GM12878 (cell line): ENCODE measurements around the gene DUS3L. TPM values are rescaled to one million over a fixed set of nuclear protein-coding genes. Genes with fewer than 3 reads are reported as not detected.

Source experiments
- ATF2 ChIP-seq: IDR thresholded peaks from 2 replicates; pipeline ENCODE4 v1.6.1; 2012; ENCODE audit warnings: low read length, inconsistent platforms
- BCL3 ChIP-seq: IDR thresholded peaks from 2 replicates; pipeline ENCODE4 v1.6.1; 2011; ENCODE audit warnings: borderline replicate concordance, low read depth, mild to moderate bottlenecking, moderate library complexity, low read length; ENCODE audit not compliant: insufficient read depth, poor library complexity, severe bottlenecking
- BCLAF1 ChIP-seq: fragments of 450-650 bp; IDR thresholded peaks from 2 replicates; pipeline ENCODE4 v1.6.1; 2017; ENCODE audit warnings: antibody characterized with exemption, mild to moderate bottlenecking, moderate library complexity
- CBFB ChIP-seq: IDR thresholded peaks from 2 replicates; pipeline ENCODE4 v1.6.1; 2016; ENCODE audit warnings: antibody characterized with exemption, low read depth
- E2F4 ChIP-seq: IDR thresholded peaks from 2 replicates; pipeline ENCODE4 v1.6.1; 2012; ENCODE audit warnings: low read depth, low read length, improper control_type of control experiment
- GABPA ChIP-seq: IDR thresholded peaks from 2 replicates; pipeline ENCODE4 v1.6.1; 2014; ENCODE audit warnings: antibody characterized with exemption, low read depth, mild to moderate bottlenecking, inconsistent platforms
- HCFC1 ChIP-seq: fragments of 150-350 bp; IDR thresholded peaks from 2 replicates; pipeline ENCODE4 v1.6.1; 2014; ENCODE audit warnings: low read length
- JUND ChIP-seq: IDR thresholded peaks from 2 replicates; pipeline ENCODE4 v1.6.1; 2012; ENCODE audit warnings: low read depth, mild to moderate bottlenecking, low read length, improper control_type of control experiment, moderate library complexity
- KAT2A ChIP-seq: conservative IDR thresholded peaks from 2 replicates; pipeline ENCODE4 v1.6.1; 2011; ENCODE audit warnings: low read depth, low read length; ENCODE audit not compliant: control insufficient read depth
- NFXL1 ChIP-seq: fragments of 450-650 bp; IDR thresholded peaks from 2 replicates; pipeline ENCODE4 v1.6.1; 2017; ENCODE audit warnings: antibody characterized with exemption, mild to moderate bottlenecking, borderline replicate concordance
- PML ChIP-seq: IDR thresholded peaks from 2 replicates; pipeline ENCODE4 v1.6.1; 2012; ENCODE audit warnings: low read length, inconsistent platforms
- RAD21 ChIP-seq: IDR thresholded peaks from 2 replicates; pipeline ENCODE4 v1.6.1; 2011; ENCODE audit warnings: mild to moderate bottlenecking, low read depth, low read length, moderate library complexity; ENCODE audit not compliant: insufficient read depth
- RELA ChIP-seq: fragments of 450-650 bp; IDR thresholded peaks from 2 replicates; pipeline ENCODE4 v1.8.0; 2014; ENCODE audit warnings: borderline replicate concordance; ENCODE audit not compliant: partially characterized antibody
- RUNX3 ChIP-seq: IDR thresholded peaks from 2 replicates; pipeline ENCODE4 v1.6.1; 2012; ENCODE audit warnings: low read length, inconsistent platforms
- WRNIP1 ChIP-seq: IDR thresholded peaks from 2 replicates; pipeline ENCODE4 v1.6.1; 2011; ENCODE audit warnings: low read depth, low read length, improper control_type of control experiment, borderline replicate concordance
- ZSCAN29 ChIP-seq: fragments of 450-650 bp; IDR thresholded peaks from 2 replicates; pipeline ENCODE4 v1.6.1; 2017; ENCODE audit warnings: mild to moderate bottlenecking, moderate library complexity
- polyA plus RNA-seq, 11 experiments: library from polyadenylated mRNA; depleted of rRNA in 4 of 11; unstranded in 6 of 11; stranded (reverse) in 5 of 11; fragments of >200 nt; fragmentation: Nextera tagmentation in 4 of 11; fragmentation: Illumina TruSeq in 1 of 11; extraction: Ambion mirVana in 4 of 11; extraction: Trizol in 1 of 11; gene quantifications; 1 replicate in 1 of 11; 2 replicates in 10 of 11; pipeline versions ENCODE4 v1.2.1 to v1.2.3, GENCODE V29; 2011 to 2016; ENCODE audit warnings: inconsistent platforms in 2 of 11, missing spikeins in 2 of 11, low read depth in 1 of 11
- total RNA-seq, 4 experiments: library from RNA; depleted of rRNA in 3 of 4; stranded (reverse); fragments of >200 nt in 3 of 4; fragmentation: Illumina TruSeq in 1 of 4; extraction: Trizol in 1 of 4; gene quantifications; 2 replicates each; pipeline versions ENCODE4 v1.2.1 to v1.2.3, GENCODE V29; 2013 to 2021
- TF ChIP-seq, protein P1 (sequence below): fragments of 450-650 bp; IDR thresholded peaks from 2 replicates; pipeline ENCODE4 v1.6.1; 2016; ENCODE audit warnings: mild to moderate bottlenecking, moderate library complexity, borderline replicate concordance

Gene DUS3L
- total and polyA plus RNA-seq, 10 of the 15 experiments (the other 5 are each of a cell fraction or from before 2014, with no cell fraction given) = 0.64 to 47.6 (median 31.1) TPM

DNA sequence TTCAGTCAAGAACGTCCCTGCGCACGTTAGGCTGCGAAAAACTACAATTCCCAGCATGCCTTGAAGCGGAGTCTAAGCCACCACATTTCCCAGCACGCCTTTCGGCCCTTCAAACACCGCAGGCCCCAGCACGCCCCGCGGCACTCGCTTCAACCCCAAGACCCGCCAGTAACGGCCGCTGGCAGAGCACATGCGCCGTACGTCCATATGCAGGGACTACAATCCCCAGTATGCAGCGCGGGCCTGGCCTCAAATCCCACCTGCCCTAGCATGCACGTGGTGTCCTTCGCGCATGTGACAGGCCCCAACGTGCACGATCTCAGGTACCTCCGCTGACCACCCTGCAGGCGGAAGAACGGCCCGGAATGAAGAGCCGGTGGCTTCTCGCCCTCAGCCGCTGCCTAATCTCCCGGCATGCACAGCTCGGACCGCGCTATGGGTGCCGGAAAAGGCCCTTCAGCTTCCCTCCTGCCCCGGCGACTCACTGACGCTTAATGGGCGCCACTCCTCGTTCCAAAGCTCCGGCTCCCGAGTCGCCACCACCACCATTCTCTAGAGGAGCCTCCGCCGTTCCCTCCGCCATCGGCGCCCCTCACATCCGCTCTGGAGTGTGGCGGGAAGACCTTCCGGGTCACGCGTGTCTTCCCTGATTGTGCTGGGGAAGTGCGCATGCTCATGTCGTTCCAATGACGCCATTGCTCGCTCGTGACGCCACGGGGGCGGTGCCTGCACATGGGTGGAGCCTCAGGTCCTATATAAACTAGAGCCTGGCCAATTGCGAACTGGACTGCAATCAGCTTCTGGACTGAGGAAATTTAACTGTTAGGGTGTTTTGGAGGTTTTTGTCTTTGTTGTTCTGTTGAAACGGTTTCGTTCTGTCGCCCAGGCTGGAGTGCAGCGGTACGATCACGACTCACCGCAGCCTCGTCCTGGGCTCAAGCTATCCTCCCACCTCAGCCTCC, at the start of gene DUS3L (continued):
- TF ChIP-seq, protein P1, sequence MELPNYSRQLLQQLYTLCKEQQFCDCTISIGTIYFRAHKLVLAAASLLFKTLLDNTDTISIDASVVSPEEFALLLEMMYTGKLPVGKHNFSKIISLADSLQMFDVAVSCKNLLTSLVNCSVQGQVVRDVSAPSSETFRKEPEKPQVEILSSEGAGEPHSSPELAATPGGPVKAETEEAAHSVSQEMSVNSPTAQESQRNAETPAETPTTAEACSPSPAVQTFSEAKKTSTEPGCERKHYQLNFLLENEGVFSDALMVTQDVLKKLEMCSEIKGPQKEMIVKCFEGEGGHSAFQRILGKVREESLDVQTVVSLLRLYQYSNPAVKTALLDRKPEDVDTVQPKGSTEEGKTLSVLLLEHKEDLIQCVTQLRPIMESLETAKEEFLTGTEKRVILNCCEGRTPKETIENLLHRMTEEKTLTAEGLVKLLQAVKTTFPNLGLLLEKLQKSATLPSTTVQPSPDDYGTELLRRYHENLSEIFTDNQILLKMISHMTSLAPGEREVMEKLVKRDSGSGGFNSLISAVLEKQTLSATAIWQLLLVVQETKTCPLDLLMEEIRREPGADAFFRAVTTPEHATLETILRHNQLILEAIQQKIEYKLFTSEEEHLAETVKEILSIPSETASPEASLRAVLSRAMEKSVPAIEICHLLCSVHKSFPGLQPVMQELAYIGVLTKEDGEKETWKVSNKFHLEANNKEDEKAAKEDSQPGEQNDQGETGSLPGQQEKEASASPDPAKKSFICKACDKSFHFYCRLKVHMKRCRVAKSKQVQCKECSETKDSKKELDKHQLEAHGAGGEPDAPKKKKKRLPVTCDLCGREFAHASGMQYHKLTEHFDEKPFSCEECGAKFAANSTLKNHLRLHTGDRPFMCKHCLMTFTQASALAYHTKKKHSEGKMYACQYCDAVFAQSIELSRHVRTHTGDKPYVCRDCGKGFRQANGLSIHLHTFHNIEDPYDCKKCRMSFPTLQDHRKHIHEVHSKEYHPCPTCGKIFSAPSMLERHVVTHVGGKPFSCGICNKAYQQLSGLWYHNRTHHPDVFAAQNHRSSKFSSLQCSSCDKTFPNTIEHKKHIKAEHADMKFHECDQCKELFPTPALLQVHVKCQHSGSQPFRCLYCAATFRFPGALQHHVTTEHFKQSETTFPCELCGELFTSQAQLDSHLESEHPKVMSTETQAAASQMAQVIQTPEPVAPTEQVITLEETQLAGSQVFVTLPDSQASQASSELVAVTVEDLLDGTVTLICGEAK = peak; percentile 96
- no peak for TF ChIP-seq ATF2
- no peak for TF ChIP-seq NFXL1
- no peak for TF ChIP-seq ZSCAN29
- TF ChIP-seq E2F4 = peak; percentile 56
- no peak for TF ChIP-seq JUND
- TF ChIP-seq CBFB = peak; percentile 18; the same call in 1 of the 2 replicates
- peak; percentile 94 for TF ChIP-seq HCFC1
- no peak for TF ChIP-seq BCL3
- TF ChIP-seq PML = peak; percentile 66; the same call in 1 of the 2 replicates
- peak; percentile 93 for TF ChIP-seq GABPA
- peak; percentile 92 for TF ChIP-seq RUNX3
- TF ChIP-seq KAT2A = no peak
- no peak for TF ChIP-seq WRNIP1
- no peak for TF ChIP-seq RAD21
- no peak for TF ChIP-seq RELA
- no peak for TF ChIP-seq BCLAF1
